Upper lobe of left lung (tissue), 6 donors: ENCODE results near the gene PNMT. TPM values are rescaled to one million over a fixed set of nuclear protein-coding genes. Genes with fewer than 3 reads are reported as not detected.

Experiments
- ATAC-seq, 2 donors: fragments of 200-7000 bp; cut with Tn5 transposase; one replicate each; pipeline ENCODE4 v1.9.1; 2022; ENCODE audit warnings: mild to moderate bottlenecking in 2 of 2, moderate library complexity in 2 of 2; ENCODE audit not compliant: low FRiP score in 2 of 2
- DNase-seq, 2 donors: peaks; one replicate each; pipeline ENCODE4 v3.0.0-alpha.2; 2019 to 2020
- H3K27ac ChIP-seq, 4 donors: fragments of 200-600 bp; sonication (generic); one replicate each; pipeline ENCODE4 v1.5.1; 2016 to 2019
- H3K27me3 ChIP-seq, 4 donors: fragments of 200-600 bp; sonication (generic); one replicate each; pipeline ENCODE4 v1.5.1; 2017 to 2019
- H3K36me3 ChIP-seq, 4 donors: fragments of 200-600 bp; sonication (generic); one replicate each; pipeline ENCODE4 v1.5.1; 2016 to 2019
- H3K4me1 ChIP-seq, 4 donors: fragments of 200-600 bp; sonication (generic); one replicate each; pipeline ENCODE4 v1.5.1; 2018 to 2019
- H3K4me3 ChIP-seq, 4 donors: fragments of 200-600 bp; sonication (generic); one replicate each; pipeline ENCODE4 v1.5.1; 2017 to 2019; ENCODE audit warnings: mild to moderate bottlenecking in 2 of 4, moderate library complexity in 1 of 4
- H3K9me3 ChIP-seq, 4 donors: fragments of 200-600 bp; sonication (generic); one replicate each; pipeline ENCODE4 v1.5.1; 2018 to 2019
- CTCF ChIP-seq, 6 experiments: fragments of 450-650 bp in 4 of 6; fragments of 200-600 bp in 2 of 6; sonication (generic) in 2 of 6; IDR thresholded peaks; one replicate each; pipeline ENCODE4 v1.5.1; 2016 to 2019; ENCODE audit warnings: antibody characterized with exemption in 6 of 6
- EP300 ChIP-seq, 4 donors: sonication (generic); formaldehyde crosslinking; IDR thresholded peaks; one replicate each; pipeline ENCODE4 v1.5.1; 2017; ENCODE audit warnings: antibody characterized with exemption in 4 of 4, control low read depth in 2 of 4
- POLR2A ChIP-seq, 4 donors: fragments of 450-650 bp; IDR thresholded peaks; one replicate each; pipeline ENCODE4 v1.5.1; 2016 to 2017; ENCODE audit warnings: antibody characterized with exemption in 4 of 4, mild to moderate bottlenecking in 2 of 4
- POLR2AphosphoS5 ChIP-seq, 2 donors: sonication (generic); formaldehyde crosslinking; IDR thresholded peaks; one replicate each; pipeline ENCODE4 v1.5.1; 2017; ENCODE audit warnings: antibody characterized with exemption in 2 of 2
- WGBS, 2 donors: methylation state at CpG; one replicate each; pipeline ENCODE4 v1.1.5; 2017 to 2018; 5-methylcytosine and 5-hydroxymethylcytosine counted together
- total RNA-seq, 6 donors: library from RNA; depleted of rRNA in 4 of 6; stranded (reverse); fragments of >200 nt in 4 of 6; gene quantifications; one replicate each; pipeline versions ENCODE4 v1.1.0 to v1.2.1, GENCODE V29; 2016 to 2021
- donor health status: DM: no; HTN: no; CAD: no; lungs with moderate emphysema.
- donor health status: DM: no; HTN: yes; CAD: no; lungs with severe emphysema.

PNMT gene
- total RNA-seq, 6 donors from 2014 or later = 3.1 to 21.3 (median 7.0) TPM

GRCh38 chr17:39672522-39673334, 4.5 kb downstream of the PNMT start:
- H3K27me3 ChIP-seq = peaks cover 0 to 20% (median 4%) of the 10 kb centered on the region in 4 donors
- H3K36me3 ChIP-seq = peaks cover 0 to 2% (median 0%) of the 10 kb centered on the region in 4 donors
- no peak overlapping the region for H3K4me3 ChIP-seq
- TF ChIP-seq CTCF (IDR thresholded peaks at IDR 0.05) = no peak
- TF ChIP-seq POLR2A (IDR thresholded peaks at IDR 0.05) = no peak
- TF ChIP-seq POLR2AphosphoS5 (IDR thresholded peaks at IDR 0.05) = no peak
- TF ChIP-seq EP300 (IDR thresholded peaks at IDR 0.05) = no peak
- no peaks in the 10 kb centered on the region for H3K9me3 ChIP-seq
- no peak overlapping the region for H3K27ac ChIP-seq
- DNase-seq (peak in 1 of 2 donors; percentile 59), ATAC-seq (no peak)
- WGBS, 2 donors = 84 to 89% methylated on average over 12 to 15 of the region's 15 CpGs
- peaks cover 36 to 58% (median 49%) of the 10 kb centered on the region in 4 donors for H3K4me1 ChIP-seq

- Histone ChIP-seq H3K9me3 (no peaks in the 10 kb centered on the region), H3K27me3 (peaks cover 0 to 14% (median 1%) of the 10 kb centered on the region in 4 donors), H3K36me3 (peaks cover 0 to 2% (median 0%) of the 10 kb centered on the region in 4 donors), H3K27ac (no peak overlapping the region), H3K4me3 (no peak overlapping the region), H3K4me1 (peaks cover 32 to 58% (median 47%) of the 10 kb centered on the region in 4 donors)
- ATAC-seq (no peak), DNase-seq (no peak)
- TF ChIP-seq EP300 (IDR thresholded peaks at IDR 0.05) (no peak), POLR2AphosphoS5 (IDR thresholded peaks at IDR 0.05) (no peak), POLR2A (IDR thresholded peaks at IDR 0.05) (no peak), CTCF (IDR thresholded peaks at IDR 0.05) (no peak)
- 75 to 87% methylated on average over 9 to 13 of the region's 13 CpGs for WGBS, 2 donors
These were observed 5.3 kb downstream of the PNMT start for GRCh38 chr17:39673335-39674081.

GRCh38 chr17:39674179-39674578, 5.9 kb downstream of the PNMT start:
- H3K36me3 ChIP-seq = peaks cover 0 to 2% (median 0%) of the 10 kb centered on the region in 4 donors
- peaks cover 0 to 9% (median 1%) of the 10 kb centered on the region in 4 donors for H3K27me3 ChIP-seq
- H3K27ac ChIP-seq = peak overlapping the region in 1 of 4 donors; percentile 50
- WGBS, 2 donors = 92 to 93% methylated on average over 5 of the region's 5 CpGs
- ATAC-seq = no peak
- no peak for TF ChIP-seq POLR2AphosphoS5 (IDR thresholded peaks at IDR 0.05)
- no peak for TF ChIP-seq EP300 (IDR thresholded peaks at IDR 0.05)
- TF ChIP-seq CTCF (IDR thresholded peaks at IDR 0.05) = no peak
- TF ChIP-seq POLR2A (IDR thresholded peaks at IDR 0.05) = no peak
- no peak for DNase-seq
- no peaks in the 10 kb centered on the region for H3K9me3 ChIP-seq
- no peak overlapping the region for H3K4me3 ChIP-seq
- peaks cover 27 to 55% (median 42%) of the 10 kb centered on the region in 4 donors for H3K4me1 ChIP-seq

GRCh38 chr17:39674702-39675389, 6.6 kb downstream of the PNMT start:
- peaks cover 0 to 3% (median 0%) of the 10 kb centered on the region in 4 donors for H3K27me3 ChIP-seq
- H3K36me3 ChIP-seq = peaks cover 0 to 2% (median 0%) of the 10 kb centered on the region in 4 donors
- DNase-seq = peak in 1 of 2 donors; percentile 56
- 36 to 59% methylated on average over 6 to 11 of the region's 11 CpGs for WGBS, 2 donors
- peak overlapping the region in 3 of 4 donors; percentile 1 to 66 (median 50) for H3K27ac ChIP-seq
- H3K4me3 ChIP-seq = no peak overlapping the region
- TF ChIP-seq CTCF (IDR thresholded peaks at IDR 0.05) (no peak), EP300 (IDR thresholded peaks at IDR 0.05) (no peak), POLR2A (IDR thresholded peaks at IDR 0.05) (no peak), POLR2AphosphoS5 (IDR thresholded peaks at IDR 0.05) (no peak)
- peak in 1 of 2 donors; percentile 36 for ATAC-seq
- peaks cover 30 to 59% (median 43%) of the 10 kb centered on the region in 4 donors for H3K4me1 ChIP-seq
- H3K9me3 ChIP-seq = no peaks in the 10 kb centered on the region
